GM19397 (cell line): ENCODE results near the gene CPT1C.

Source experiments
- ATAC-seq: cut with Tn5 transposase; IDR thresholded peaks from one replicate; pipeline ENCODE4 v1.9.1; 2021; ENCODE audit warnings: mild to moderate bottlenecking, moderate library complexity; ENCODE audit not compliant: unreplicated experiment

The CPT1C gene

DNA sequence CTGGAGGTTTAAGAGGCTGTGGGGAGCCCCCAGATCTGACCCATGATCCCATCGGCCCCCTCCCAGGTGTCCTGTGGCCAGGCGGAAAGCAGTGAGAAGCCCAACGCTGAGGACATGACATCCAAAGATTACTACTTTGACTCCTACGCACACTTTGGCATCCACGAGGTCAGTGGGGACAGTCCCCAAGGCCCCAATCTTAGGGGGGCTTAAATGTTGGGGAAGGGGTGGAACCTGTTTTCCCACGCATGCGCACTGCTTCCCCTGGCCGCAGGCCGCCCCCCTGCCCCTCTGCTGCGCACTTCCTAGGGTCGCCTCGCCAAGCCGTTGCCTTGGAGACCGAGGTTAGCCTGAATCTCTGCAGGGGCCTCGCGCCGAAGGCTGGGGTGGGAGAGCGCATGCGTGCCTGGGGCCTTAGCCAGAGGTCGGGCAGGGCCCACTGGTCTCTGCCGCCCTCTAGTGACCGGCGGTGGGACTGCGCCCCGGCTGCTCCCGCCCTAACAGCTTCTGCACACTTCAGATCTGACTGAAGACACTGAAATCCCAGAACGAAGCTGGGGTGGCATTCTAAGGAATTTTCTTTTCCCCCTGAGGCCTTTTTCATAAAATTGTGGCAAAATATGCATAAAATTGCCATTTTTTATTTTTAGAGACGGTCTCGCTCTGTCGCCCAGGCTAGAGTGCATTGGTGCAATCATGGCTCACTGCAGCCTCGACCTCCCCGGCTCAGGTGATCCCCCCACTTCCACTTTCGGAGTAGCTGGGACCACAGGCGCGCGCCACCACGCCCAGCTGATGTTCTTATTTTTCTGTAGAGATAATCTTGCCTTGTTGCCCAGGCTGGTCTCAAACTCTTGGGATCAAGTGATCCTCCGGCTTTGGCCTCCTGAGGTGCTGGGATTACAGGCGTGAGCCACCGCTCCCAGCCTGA, 10.2 kb upstream of the CPT1C start:
- ATAC-seq, result no peak

DNA sequence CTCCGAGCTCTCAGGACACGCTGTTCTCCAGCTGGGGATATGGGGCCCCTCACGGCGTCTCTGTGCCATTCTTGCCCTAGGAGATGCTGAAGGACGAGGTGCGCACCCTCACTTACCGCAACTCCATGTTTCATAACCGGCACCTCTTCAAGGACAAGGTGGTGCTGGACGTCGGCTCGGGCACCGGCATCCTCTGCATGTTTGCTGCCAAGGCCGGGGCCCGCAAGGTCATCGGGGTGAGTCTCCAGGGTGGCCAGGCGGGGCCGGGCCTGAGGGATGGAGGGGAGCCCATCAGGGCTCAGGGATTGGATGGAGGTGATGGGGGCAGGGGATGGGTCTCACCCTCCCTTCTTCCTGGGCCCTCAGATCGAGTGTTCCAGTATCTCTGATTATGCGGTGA, 9.1 kb upstream of the CPT1C start:
- no peak for ATAC-seq

GRCh38 chr19:49682274-49682673, 8.6 kb upstream of the CPT1C start:
- no peak for ATAC-seq

GRCh38 chr19:49683814-49684250, 7.1 kb upstream of the CPT1C start:
- no peak for ATAC-seq

DNA sequence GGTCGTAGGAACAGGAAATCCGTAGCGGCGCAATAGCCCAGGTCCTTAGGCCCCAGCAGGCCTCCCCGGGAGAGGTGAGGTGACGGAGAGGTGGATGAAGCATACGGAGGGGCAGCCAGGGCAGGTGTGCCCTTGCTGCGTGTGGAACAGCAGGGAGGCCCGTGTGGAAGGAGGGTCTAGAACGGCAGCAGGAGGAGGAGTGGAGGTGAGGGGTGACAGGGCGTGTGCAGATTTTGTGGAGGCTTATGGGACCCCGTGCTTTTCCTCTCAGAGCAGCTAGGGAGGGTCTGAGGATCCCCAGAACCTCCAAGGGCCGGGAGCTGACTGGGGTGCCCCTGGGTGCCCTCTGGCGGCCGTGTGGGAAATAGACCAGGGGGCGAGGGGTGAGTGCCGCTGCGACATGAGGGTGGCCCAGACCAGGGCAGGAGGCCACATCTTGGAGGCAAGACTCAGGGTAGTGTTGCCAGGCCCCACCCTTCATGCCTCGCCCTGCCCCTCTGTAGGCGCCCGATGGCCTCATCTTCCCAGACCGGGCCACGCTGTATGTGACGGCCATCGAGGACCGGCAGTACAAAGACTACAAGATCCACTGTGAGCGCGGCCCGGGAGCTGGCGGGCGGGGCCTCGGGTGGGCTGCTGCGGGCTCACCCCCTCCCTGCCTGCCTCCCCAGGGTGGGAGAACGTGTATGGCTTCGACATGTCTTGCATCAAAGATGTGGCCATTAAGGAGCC, 6.5 kb upstream of the CPT1C start:
- ATAC-seq, result no peak

DNA sequence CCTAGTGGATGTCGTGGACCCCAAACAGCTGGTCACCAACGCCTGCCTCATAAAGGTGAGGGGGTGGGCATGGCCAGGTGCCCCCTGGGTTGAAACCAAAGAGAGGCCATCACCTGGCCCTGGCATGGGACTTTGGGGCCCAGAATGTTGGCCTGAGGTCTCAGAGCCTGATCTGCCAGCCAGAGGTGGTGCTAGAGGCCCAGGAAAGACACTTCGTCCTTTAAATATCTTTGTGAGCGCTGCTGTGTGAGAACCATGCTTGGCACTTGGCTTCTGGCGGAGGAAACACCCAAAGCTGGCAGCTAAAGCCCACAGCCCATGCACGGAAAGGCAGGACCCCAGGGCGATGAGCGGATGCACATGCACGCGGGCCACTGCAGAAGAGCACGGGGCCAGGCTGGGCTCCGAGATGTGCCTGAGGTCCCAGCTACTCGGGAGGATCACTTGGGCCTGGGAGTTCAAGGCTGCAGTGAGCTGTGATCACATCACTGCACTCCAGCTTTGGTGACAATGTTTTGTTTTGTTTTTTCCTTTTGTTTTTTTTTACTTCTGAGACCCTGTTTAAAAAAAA, 5.8 kb upstream of the CPT1C start:
- no peak for ATAC-seq

DNA sequence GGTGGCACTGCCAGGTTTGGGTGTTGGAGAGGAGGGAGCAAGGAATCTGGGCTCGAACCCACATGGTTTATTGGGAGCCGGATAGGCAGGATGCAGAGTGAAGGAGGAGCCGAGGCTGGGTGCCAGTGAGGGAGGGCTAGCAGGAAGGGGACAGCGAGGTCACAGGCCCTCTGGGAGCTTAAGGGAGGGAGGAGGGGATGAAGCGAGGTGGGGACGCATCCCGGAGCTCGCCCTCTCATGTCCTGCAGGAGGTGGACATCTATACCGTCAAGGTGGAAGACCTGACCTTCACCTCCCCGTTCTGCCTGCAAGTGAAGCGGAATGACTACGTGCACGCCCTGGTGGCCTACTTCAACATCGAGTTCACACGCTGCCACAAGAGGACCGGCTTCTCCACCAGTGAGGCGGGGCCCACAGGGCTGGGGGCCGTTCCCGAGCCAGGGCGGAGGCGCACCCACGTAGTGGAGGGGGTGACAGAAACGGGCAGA, 5.0 kb upstream of the CPT1C start:
- no peak for ATAC-seq

- no peak for ATAC-seq
Measured at GRCh38 chr19:49686503-49687088, 4.3 kb upstream of the CPT1C start.

DNA sequence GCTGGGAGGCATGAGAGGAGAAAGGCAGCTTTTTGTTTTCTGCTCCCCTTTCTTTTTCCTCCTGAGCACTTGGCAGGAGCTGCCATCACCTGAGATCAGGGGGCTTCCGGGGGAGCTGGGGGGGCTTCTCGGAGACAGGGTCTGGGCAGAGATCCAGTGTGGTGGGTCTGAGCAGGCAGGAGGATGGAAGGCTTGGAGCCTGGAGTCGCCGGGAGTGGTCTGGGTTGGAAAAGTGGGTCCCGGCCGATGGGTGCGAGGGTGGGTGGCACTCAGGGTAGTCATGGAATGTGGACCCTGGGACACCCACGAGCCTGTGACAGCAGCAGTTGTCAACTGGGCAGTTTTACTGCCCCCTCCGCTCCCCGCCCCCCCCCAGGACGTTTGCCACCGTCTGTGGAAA, 3.8 kb upstream of the CPT1C start:
- no peak for ATAC-seq

- ATAC-seq, result no peak
Measured at GRCh38 chr19:49687566-49688316, 3.2 kb upstream of the CPT1C start.

DNA sequence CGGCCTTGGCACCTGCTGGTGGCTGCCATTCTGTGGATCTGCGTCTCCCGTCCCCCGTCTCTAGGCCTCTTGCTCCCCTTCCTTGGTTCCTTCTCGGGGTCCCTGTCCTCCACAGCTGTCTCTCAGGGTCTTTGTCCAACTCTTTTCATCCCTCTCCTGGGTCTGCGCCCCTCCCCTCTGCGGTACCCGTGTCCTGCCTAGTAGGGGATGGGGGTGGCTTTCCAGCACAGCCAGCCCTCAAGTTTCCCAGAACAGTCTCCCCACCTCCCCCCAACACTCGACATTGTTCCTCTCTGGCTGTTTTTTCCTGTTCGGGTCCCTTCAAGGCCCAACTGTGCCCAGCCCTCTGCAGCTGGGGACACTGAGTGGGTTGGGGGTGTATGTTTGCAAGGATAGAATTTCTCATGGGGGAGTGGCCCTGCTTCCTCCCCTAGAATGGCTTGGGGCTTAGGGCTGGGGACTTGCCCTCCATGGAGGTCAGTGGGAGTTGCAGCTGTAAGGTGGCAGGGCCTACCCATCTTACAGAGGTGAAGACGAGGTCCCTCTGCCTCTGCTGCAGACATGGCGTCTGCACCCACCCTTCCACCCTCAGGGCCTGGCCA, 2.3 kb upstream of the CPT1C start:
- no peak for ATAC-seq

- no peak for ATAC-seq
Measured at GRCh38 chr19:49689133-49690078, 1.5 kb upstream of the CPT1C start, which contains the start of gene ADM5. Gene ADM5, plus strand, starts transcription at chr19:49689594. Its CDS starts 244 bp downstream, at chr19:49689838.

DNA sequence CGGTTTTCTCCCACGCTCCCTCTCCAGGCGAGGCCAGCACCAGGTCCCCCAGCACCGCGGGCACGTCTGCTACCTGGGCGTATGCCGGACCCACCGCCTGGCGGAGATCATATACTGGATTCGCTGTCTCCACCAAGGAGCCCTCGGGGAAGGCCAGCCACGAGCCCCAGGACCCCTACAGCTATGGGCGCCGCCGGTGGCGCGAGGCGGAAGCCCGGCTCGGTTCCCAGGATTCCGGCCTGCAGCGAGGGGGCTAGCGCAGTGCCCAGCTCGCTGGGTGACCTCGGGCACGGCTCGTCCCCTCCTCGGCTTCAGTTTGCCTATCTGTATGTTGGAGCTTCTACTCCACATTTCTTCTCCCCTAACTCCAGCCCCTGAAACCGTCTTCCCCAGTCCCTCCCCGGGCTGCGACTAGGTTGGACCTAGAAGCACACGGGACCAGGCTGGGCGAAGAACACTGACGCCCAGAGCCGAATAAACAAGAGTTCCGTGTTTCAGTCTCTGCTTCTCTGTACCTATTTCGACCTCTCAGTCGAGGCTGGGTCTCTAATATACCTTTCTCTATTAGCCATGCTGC, 749 bp upstream of the CPT1C start:
- ATAC-seq, result no peak

- ATAC-seq, result no peak
Measured at GRCh38 chr19:49691243-49692146, 579 bp downstream of the CPT1C start.

- ATAC-seq, result no peak
Measured at GRCh38 chr19:49692147-49692506, 1.2 kb downstream of the CPT1C start.

DNA sequence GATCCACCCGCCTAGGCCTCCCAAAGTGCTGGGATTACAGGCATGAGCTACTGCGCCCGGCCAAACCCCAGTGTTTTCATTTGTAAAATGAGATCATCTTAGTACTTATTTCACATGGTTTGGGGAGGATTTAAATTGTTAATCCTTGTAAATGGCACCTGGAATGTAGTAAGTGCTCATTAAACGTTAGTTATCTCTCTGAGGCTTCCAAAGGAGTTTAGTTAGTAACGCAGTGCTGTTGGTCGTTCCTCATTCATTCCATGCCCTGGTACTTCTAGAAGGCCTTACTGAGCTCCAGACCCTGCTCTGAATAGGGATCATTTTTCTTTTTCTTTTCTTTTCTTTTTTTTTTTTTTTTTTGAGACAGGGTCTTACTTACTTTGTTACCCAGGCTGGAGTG, 5.2 kb downstream of the CPT1C start:
- ATAC-seq, result no peak

DNA sequence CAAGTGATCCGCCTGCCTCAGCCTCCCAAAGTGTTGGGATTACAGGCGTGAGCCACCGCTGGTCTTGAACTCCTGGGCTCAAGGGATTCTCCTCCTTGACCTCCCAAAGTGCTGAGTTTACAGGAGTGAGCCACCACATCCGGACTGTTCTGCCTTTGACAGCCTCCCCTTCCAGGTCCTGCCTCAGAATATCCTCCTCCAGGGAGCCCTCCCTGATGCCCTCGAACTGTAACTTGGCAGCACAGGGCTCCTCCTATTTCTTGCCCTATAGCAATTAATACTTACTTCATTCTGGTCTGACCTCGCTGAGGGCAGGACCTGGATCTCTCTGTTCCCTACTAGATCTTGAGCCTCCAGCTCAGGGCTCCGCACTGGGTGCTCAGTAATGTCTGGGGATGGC, 5.9 kb downstream of the CPT1C start:
- no peak for ATAC-seq

DNA sequence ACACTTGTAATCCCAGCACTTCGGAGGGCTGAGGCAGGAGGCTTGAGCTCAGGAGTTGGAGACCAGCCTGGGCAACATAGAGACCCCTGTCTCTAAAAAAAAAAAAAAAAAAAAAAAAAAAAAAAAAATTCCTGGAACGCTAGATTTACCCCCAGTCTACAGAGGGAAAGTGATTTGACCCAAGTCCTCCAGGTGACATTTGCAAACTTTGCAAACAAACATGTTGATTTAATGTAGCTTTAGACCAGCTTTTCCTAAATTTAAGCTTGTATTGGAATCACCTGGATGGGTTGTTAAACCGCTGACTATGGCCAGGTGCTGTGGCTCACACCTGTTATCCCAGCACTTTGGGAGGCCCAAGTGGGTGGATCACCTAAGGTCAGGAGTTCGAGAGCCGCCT, 8.4 kb downstream of the CPT1C start:
- ATAC-seq, result no peak
